ENCODE results near the gene CCDC15. TPM values are rescaled to one million over a fixed set of nuclear protein-coding genes. Genes with fewer than 3 reads are reported as not detected.

CCDC15 gene
- total RNA-seq, 1 donor: 9.8 TPM

DNA sequence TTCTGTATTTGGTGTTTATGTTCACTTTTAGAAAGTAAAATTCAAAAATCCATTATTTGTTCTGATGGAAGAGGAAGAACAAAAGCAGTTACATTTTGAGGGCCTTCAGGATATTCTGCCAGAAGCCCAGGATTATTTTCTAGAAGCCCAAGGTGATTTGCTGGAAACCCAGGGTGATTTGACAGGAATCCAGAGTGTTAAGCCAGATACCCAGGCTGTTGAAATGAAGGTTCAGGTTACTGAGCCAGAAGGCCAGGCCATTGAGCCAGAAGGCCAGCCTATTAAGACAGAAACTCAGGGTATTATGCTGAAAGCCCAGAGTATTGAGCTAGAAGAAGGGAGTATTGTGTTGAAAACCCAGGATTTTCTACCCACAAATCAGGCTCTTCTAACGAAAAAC, 33.1 kb downstream of the CCDC15 start:
- TF ChIP-seq CTCF (IDR thresholded peaks at IDR 0.05; ENCODE audit: insufficient read depth, low read length): no peak
- H3K4me3 ChIP-seq (ENCODE audit: low read depth, low read length): no peak overlapping the region
- DNase-seq (ENCODE audit: low read depth): no peak

- no peak for TF ChIP-seq CTCF (IDR thresholded peaks at IDR 0.05; ENCODE audit: insufficient read depth, low read length)
- H3K4me3 ChIP-seq (ENCODE audit: low read depth, low read length): no peak overlapping the region
- no peak for DNase-seq (ENCODE audit: low read depth)
These were observed 34.1 kb downstream of the CCDC15 start for GRCh38 chr11:124988063-124988462.

DNA sequence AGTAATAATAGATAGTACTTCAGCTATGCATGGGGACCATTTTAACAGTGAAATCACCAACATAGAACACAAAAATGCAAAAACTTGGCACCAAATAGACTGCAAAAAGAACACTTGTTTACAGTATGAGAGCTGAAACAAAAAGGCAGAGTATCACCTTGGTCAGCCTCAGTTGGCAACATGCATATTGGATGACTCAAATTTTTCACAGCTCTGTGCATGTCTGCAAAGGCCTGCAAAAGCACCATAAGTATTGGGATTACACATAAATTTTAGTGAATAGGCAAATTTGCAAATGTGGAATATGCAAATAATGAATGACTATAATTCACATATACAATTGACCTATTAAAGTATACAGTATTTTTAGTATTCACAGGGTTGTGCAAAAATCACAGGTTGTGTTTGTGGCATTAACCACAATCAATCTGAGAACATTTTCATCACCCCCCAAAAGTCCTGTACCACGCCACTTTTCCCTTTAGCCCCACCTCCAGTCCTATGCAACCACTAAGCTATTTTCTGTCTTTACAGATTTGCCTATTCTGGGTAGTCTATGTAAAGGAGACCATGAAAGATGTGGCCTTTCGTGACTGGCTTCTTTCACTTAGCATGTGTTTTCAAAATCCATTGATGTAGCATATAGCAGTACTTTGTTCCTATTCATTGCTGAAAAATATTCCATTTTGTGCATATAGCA, 47.2 kb downstream of the CCDC15 start:
- DNase-seq (ENCODE audit: low read depth): peak; percentile 7
- TF ChIP-seq CTCF (IDR thresholded peaks at IDR 0.05; ENCODE audit: insufficient read depth, low read length): no peak
- H3K4me3 ChIP-seq (ENCODE audit: low read depth, low read length): no peak overlapping the region

GRCh38 chr11:125001849-125002248, 47.8 kb downstream of the CCDC15 start:
- DNase-seq (ENCODE audit: low read depth): no peak
- no peak for TF ChIP-seq CTCF (IDR thresholded peaks at IDR 0.05; ENCODE audit: insufficient read depth, low read length)
- H3K4me3 ChIP-seq (ENCODE audit: low read depth, low read length): no peak overlapping the region

- no peak overlapping the region for H3K4me3 ChIP-seq (ENCODE audit: low read depth, low read length)
- TF ChIP-seq CTCF (IDR thresholded peaks at IDR 0.05; ENCODE audit: insufficient read depth, low read length): no peak
- DNase-seq (ENCODE audit: low read depth): no peak
These were observed 51.5 kb downstream of the CCDC15 start for GRCh38 chr11:125005491-125005890.

DNA sequence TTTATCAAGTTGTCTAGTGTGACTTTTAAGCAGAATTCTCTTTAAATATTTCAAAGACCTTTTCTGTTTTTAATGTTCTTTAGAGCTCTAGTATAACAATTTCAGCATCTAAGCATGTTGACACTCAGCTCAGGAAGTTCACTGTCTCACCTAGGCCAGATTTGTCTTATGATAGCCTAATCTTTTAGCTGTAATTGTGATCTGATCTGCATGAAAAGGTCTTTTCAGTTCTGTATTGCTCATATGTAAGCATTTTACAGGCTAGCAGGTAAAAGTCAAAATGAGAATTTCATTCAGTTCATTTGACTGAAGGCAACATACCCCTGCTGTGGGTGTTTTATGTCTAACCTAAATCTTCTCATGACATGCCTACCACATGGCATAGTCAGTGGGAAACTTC, 62.4 kb downstream of the CCDC15 start:
- no peak overlapping the region for H3K4me3 ChIP-seq (ENCODE audit: low read depth, low read length)
- no peak for DNase-seq (ENCODE audit: low read depth)
- TF ChIP-seq CTCF (IDR thresholded peaks at IDR 0.05; ENCODE audit: insufficient read depth, low read length): no peak

DNA sequence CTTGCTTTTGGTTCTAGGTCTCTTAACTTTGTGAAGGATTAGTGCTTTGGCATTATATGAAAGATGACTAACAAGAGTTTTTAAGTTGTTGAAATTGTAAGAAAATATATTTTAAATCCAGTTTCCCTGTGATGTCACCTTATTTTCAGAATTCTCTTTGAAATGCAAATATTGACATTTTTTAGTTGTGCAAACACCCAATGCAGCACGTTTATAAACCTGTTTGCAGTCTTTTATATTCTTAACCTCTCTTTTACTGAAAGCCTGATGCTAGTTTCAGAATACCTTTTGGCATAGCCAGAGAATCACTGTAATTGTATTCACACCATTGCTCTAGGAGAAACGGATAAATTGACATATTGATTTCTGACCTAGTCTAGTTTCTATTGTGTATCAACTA, 66.3 kb downstream of the CCDC15 start:
- TF ChIP-seq CTCF (IDR thresholded peaks at IDR 0.05; ENCODE audit: insufficient read depth, low read length): no peak
- no peak for DNase-seq (ENCODE audit: low read depth)
- no peak overlapping the region for H3K4me3 ChIP-seq (ENCODE audit: low read depth, low read length)

Measured in fibroblast of the aortic adventitia (primary cell).